ENCODE data around the gene ADAMTS9. TPM values are rescaled to one million over a fixed set of nuclear protein-coding genes. Genes with fewer than 3 reads are reported as not detected.
A peak's percentile ranks its signal among the peaks of the same experiment; 100 is the strongest.

The ADAMTS9 gene
- total and polyA plus RNA-seq, 10 of the 15 experiments (the other 5 are each of a cell fraction or from before 2014, with no cell fraction given), result 0.08 TPM; not detected in 9

DNA sequence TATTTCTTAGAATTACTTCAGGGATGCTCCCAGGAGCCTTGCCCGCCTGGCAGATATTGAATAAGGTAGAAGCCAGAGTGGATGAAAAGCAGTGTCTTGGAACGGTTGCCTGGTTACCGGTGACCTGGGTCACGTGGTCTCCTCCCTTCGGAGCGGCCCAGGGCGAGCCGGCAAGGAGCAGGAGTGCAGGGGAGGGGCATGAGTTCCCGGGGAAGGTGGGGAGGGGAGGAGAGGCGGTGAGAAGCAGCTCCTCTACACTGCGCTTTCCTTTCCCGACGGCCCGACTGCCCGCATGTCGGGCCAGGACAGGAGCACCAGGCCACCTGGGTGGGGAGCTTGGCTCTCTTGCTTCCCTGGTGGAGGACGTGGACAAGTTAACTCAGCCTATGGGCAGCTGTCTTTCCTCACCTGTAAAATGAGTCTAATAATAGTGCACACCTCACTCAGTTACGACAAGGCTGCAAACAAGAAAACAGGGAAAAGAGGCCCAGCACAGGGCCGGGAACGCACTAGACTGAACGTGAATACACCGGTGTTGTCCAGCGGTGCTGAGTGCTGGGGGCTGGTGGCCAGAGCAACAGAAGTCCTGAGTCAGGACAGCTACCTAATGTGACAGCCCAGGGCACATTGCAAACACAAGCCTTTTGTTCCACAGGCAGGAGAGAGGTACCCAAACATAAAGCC, 198.3 kb downstream of the ADAMTS9 start:
- WGBS (ENCODE audit: insufficient coverage, insufficient replicate concordance, low lambda C conversion rate, missing lambda C conversion rate), result 28% methylated on average over 18 of the region's 23 CpGs
- in situ Hi-C loops (cut with MboI) (no loop called here), intact Hi-C loops (cut with micrococcal nuclease; ENCODE audit: unreplicated experiment) (no loop called here)
- H3K27ac ChIP-seq (ENCODE audit: control insufficient read depth, insufficient read depth), result no peak overlapping the region
- H3K9ac ChIP-seq (ENCODE audit: control insufficient read depth, insufficient read depth, low read length), result no peak overlapping the region
- ChIA-PET POLR2A (no interaction called here), SMC1A (ENCODE audit: uncharacterized antibody, unreplicated experiment) (interaction anchor here (1.1 kb wide), 2 partner anchors 8 to 93 kb away, joined by 3 read pairs; no protein-coding TSS in a partner anchor), CTCF (interaction anchor here (1.2 to 2.7 kb wide), 2 partner anchors 459 to 465 kb away, joined by 3 to 7 read pairs; no protein-coding TSS in a partner anchor), RAD21 (ENCODE audit: unreplicated experiment) (no interaction called here)
- FAIRE-seq (no peak), DNase-seq (ENCODE audit: low read depth, low spot score) (no peak), ATAC-seq (no peak; the same call in 2 of the 3 replicates)
- no peak overlapping the region for H3K4me2 ChIP-seq (ENCODE audit: control insufficient read depth, insufficient read depth)
- peaks cover 5 to 13% of the 10 kb centered on the region in 2 experiments for H3K27me3 ChIP-seq (replicated peaks in 1 of 2; ENCODE audit: control insufficient read depth in 2 of 2, insufficient read depth in 2 of 2, low read length in 1 of 2)
- H3K36me3 ChIP-seq (ENCODE audit: control insufficient read depth in 2 of 2, insufficient read depth in 2 of 2, low read length in 1 of 2), result no peaks in the 10 kb centered on the region
- no peak overlapping the region for H3K4me3 ChIP-seq
- no TSS peak for BruUV-seq (replicated peaks)
- H3K9me3 ChIP-seq (replicated peaks; ENCODE audit: control insufficient read depth, insufficient read depth, low read length), result no peaks in the 10 kb centered on the region
- TF ChIP-seq TBL1XR1 (IDR thresholded peaks at IDR 0.05; ENCODE audit: low read depth, low read length) (no peak), MTA2 (IDR thresholded peaks at IDR 0.05; ENCODE audit: low read depth) (no peak), POLR2A (IDR thresholded peaks at IDR 0.05; ENCODE audit: low read depth, low read length) (no peak), RAD51 (IDR thresholded peaks at IDR 0.05) (peak; percentile 39; the same call in 1 of the 2 replicates), BRCA1 (IDR thresholded peaks at IDR 0.05; ENCODE audit: low read depth, low read length) (no peak)
- TF ChIP-seq, protein P1, sequence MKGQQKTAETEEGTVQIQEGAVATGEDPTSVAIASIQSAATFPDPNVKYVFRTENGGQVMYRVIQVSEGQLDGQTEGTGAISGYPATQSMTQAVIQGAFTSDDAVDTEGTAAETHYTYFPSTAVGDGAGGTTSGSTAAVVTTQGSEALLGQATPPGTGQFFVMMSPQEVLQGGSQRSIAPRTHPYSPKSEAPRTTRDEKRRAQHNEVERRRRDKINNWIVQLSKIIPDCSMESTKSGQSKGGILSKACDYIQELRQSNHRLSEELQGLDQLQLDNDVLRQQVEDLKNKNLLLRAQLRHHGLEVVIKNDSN (IDR thresholded peaks at IDR 0.05; ENCODE audit: borderline replicate concordance, extremely low read length, insufficient read depth, low read depth, low read length), result peak; percentile 37
- TF ChIP-seq, protein P2, sequence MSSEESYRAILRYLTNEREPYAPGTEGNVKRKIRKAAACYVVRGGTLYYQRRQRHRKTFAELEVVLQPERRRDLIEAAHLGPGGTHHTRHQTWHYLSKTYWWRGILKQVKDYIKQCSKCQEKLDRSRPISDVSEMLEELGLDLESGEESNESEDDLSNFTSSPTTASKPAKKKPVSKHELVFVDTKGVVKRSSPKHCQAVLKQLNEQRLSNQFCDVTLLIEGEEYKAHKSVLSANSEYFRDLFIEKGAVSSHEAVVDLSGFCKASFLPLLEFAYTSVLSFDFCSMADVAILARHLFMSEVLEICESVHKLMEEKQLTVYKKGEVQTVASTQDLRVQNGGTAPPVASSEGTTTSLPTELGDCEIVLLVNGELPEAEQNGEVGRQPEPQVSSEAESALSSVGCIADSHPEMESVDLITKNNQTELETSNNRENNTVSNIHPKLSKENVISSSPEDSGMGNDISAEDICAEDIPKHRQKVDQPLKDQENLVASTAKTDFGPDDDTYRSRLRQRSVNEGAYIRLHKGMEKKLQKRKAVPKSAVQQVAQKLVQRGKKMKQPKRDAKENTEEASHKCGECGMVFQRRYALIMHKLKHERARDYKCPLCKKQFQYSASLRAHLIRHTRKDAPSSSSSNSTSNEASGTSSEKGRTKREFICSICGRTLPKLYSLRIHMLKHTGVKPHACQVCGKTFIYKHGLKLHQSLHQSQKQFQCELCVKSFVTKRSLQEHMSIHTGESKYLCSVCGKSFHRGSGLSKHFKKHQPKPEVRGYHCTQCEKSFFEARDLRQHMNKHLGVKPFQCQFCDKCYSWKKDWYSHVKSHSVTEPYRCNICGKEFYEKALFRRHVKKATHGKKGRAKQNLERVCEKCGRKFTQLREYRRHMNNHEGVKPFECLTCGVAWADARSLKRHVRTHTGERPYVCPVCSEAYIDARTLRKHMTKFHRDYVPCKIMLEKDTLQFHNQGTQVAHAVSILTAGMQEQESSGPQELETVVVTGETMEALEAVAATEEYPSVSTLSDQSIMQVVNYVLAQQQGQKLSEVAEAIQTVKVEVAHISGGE (CRISPR knock-in tag; IDR thresholded peaks at IDR 0.05), result no peak
- no peaks in the 10 kb centered on the region for H3K4me1 ChIP-seq (ENCODE audit: control insufficient read depth, insufficient read depth, low read length)
- no peaks in the 10 kb centered on the region for H4K20me1 ChIP-seq (ENCODE audit: control insufficient read depth, insufficient read depth)
- no peaks in the 10 kb centered on the region for H3K79me2 ChIP-seq (ENCODE audit: control insufficient read depth, insufficient read depth, low read length)
- H2AFZ ChIP-seq (ENCODE audit: control insufficient read depth, low read depth, low read length), result no peak overlapping the region
